Raji (cell line): ENCODE data around the gene LGALS12.

Experiments
- POLR2A ChIP-seq: IDR thresholded peaks from 2 replicates; pipeline ENCODE4 v1.6.1; 2011; ENCODE audit warnings: low read depth, low read length, control low read depth; ENCODE audit not compliant: insufficient read depth

Gene LGALS12

DNA sequence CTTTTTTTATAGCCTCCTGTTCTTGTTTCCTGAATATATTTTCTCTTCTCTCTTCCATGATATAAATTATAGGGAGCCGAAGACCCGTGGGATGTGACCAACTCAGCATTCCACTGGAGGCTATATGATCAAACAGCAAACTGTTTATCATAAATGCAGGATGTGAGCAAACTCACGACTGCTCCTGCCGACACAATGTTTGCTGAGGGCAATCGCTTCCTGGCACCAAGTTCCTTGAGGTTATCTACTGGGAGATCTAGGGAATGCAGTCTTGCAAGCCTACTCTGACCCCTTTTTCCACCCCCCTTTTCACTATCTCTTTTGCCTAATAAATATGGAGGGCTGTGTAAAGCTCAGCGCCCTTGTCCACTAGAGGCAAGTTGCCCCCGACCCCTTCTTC, 17.3 kb downstream of the LGALS12 start:
- TF ChIP-seq POLR2A = no peak

DNA sequence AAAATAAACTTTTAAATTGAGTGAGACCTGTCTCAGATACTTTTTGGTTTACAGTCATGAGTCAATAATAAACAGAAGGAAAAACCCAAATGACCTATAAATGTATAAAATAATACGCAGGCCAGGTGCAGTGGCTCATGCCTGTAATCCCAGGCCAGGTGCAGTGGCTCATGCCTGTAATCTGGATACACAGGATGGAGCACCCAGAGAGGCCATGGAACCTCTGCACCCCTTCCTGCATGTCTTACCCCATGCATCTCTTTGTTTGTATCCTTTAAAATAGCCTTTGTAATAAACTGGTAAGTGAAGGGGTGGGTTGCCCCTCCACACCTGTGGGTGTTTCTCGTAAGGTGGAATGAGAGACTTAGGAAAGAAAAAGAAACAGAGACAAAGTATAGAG, 21.8 kb downstream of the LGALS12 start:
- TF ChIP-seq POLR2A = no peak

GRCh38 chr11:63530021-63530420, 24.1 kb downstream of the LGALS12 start:
- TF ChIP-seq POLR2A = no peak

DNA sequence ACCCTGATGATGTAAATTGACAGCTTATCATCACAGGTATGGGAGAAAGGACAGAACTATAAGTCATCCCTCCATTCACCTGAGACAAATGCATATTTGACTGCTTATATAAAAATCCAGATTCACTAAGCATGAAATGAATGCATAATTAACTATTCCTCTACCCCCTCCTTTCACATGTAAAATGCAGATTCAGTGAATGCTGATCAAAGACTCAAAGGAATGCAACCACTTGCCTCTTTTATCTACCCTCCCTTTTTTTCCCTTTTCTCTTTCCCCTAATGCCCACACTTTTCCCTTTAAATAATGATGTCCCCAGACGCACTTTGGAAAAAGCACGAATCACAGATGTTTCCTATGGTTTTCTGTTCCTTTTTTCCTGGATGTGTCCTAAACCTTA, 26.2 kb downstream of the LGALS12 start:
- TF ChIP-seq POLR2A = no peak

GRCh38 chr11:63532799-63533475, 27.1 kb downstream of the LGALS12 start:
- TF ChIP-seq POLR2A = no peak

- TF ChIP-seq POLR2A = no peak
Observed at GRCh38 chr11:63534076-63534475, 28.2 kb downstream of the LGALS12 start.

GRCh38 chr11:63534895-63535461, 29.1 kb downstream of the LGALS12 start:
- no peak for TF ChIP-seq POLR2A

- no peak for TF ChIP-seq POLR2A
Observed at GRCh38 chr11:63535734-63536133, 29.9 kb downstream of the LGALS12 start.

- no peak for TF ChIP-seq POLR2A
Observed at GRCh38 chr11:63536669-63537292, 30.9 kb downstream of the LGALS12 start, which contains the start of gene PLAAT4. TSS of gene PLAAT4 (plus strand) at chr11:63536808. CDS start at chr11:63536869, 61 bp downstream.

DNA sequence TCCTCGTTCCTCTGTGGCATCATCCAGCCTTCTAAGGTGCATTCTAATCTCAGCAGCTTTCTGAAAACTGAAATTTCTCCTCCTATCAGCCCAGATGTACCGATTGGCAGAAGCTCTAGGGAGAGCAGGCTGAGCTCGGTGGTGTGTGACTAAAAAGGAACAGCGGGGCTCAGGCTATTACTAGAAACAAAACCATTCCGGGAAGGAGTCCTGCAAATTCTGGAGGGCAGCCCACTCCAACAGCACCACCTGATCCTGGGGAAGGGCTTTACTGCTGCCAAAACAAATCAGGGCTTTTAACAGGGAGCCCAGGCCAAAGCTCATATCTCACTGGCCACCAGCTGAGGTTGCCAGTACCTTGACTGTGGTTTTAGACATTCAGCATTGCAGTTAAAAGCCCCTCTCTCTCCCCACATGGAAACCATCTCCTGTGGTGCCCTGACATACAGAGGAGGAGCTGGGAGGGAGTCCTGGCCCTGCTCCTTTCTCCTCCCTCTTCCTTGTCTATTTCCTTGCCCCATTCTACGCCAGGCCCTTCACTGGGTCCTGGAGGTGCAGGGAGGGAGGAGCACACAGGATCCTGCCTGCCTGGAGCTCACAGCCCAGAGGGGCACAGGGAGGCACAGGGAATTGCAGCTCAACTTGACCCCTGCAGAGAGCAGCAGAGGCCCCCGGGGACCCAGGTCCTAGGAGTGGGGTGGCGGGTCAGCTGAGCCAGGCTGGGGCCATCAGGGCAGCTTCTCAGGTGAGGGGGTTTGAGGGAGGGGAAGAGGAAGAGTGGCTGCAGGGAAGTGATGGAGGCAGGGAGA, 31.6 kb downstream of the LGALS12 start:
- TF ChIP-seq POLR2A = no peak

- TF ChIP-seq POLR2A = no peak
Observed at GRCh38 chr11:63543711-63544110, 37.8 kb downstream of the LGALS12 start.

DNA sequence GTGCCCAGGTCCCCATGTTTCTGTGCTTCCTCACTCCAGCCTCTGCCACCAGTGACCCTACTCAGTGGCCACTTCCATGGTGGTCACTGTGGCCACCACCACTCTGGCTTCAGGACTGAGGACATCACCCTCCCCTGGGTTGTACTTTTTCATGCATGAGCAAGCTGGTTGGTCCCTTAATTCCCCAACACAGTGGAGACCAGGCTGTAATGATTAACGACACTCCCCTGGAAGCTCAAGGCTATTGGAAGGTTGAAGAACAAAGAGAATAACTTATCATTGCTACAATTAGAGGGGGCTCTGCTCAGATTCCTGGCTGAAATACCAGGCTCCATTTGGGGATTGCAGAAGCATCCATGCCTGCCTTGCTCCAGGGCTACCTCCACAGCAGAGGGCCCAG, 41.2 kb downstream of the LGALS12 start:
- TF ChIP-seq POLR2A = no peak

- no peak for TF ChIP-seq POLR2A
Observed at GRCh38 chr11:63548178-63548577, 42.3 kb downstream of the LGALS12 start.

DNA sequence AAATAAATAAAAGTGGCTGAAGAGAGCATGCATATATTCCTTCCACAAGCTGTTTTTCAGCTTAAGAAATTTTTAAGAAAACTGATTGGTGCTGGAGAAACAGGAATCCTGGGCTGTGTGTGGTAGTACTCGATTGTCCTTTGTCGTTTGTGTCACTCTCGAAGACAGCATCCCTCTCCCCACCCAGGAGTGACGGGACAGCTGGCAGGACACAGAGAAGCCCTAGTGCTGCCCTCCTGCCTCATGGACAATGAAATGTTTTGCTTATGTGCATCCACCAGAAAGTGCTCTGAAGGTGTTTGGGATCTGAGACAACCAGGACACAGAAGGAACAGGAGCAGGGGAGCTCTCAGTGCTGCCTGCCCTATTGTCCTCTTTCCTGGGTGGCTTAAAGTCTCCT, 43.5 kb downstream of the LGALS12 start:
- TF ChIP-seq POLR2A = no peak

GRCh38 chr11:63551091-63551888, 45.4 kb downstream of the LGALS12 start:
- TF ChIP-seq POLR2A = no peak
